SJSA1 (cell line): Measurements from ENCODE around the gene PHF2. TPM values are rescaled to one million over a fixed set of nuclear protein-coding genes. Genes with fewer than 3 reads are reported as not detected.
A peak's percentile ranks its signal among the peaks of the same experiment; 100 is the strongest.
"Not testable (repeated sequence)": the region's sequence is repeated elsewhere in the genome, so short reads cannot be mapped to it uniquely, and the experiment has no call there.

Experiments
- DNase-seq, 2 experiments: peaks; one replicate each; pipeline ENCODE4 v3.0.0-alpha.2; 2015 to 2020; ENCODE audit warnings: low spot score in 2 of 2, low read depth in 1 of 2
- H3K27ac ChIP-seq: fragments of 250-450 bp; sonication (Bioruptor Pico); 2 replicates; pipeline ENCODE4 v1.5.1; 2020; ENCODE audit warnings: mild to moderate bottlenecking, moderate library complexity
- H3K27me3 ChIP-seq: fragments of 250-450 bp; sonication (Bioruptor Pico); replicated peaks from 2 replicates; pipeline ENCODE4 v1.5.1; 2020; ENCODE audit warnings: mild to moderate bottlenecking, moderate library complexity
- H3K36me3 ChIP-seq: fragments of 250-450 bp; sonication (Bioruptor Pico); 2 replicates; pipeline ENCODE4 v1.5.1; 2020; ENCODE audit warnings: mild to moderate bottlenecking
- H3K4me1 ChIP-seq: fragments of 250-450 bp; sonication (Bioruptor Pico); replicated peaks from 2 replicates; pipeline ENCODE4 v1.6.1; 2021; ENCODE audit warnings: mild to moderate bottlenecking
- H3K4me3 ChIP-seq: fragments of 250-450 bp; sonication (Bioruptor Pico); 2 replicates; pipeline ENCODE4 v1.5.1; 2020; ENCODE audit warnings: mild to moderate bottlenecking
- H3K9me3 ChIP-seq: fragments of 250-450 bp; sonication (Bioruptor Pico); replicated peaks from 2 replicates; pipeline ENCODE4 v1.5.1; 2020; ENCODE audit warnings: mild to moderate bottlenecking
- total RNA-seq: library from RNA; depleted of rRNA; stranded (reverse); fragments of >200 nt; shearing (Covaris generic); gene quantifications from 2 replicates; pipeline ENCODE4 v1.2.3, GENCODE V29; 2014

The PHF2 gene
- total RNA-seq, 1 experiment from 2014 or later: 19.9 TPM

GRCh38 chr9:93663877-93664548, 87.6 kb downstream of the PHF2 start:
- DNase-seq: no peak
- no peak overlapping the region for H3K4me3 ChIP-seq
- no peak overlapping the region for H3K27ac ChIP-seq
- no peaks in the 10 kb centered on the region for H3K9me3 ChIP-seq
- no peaks in the 10 kb centered on the region for H3K27me3 ChIP-seq
- H3K4me1 ChIP-seq: no peaks in the 10 kb centered on the region
- H3K36me3 ChIP-seq: peaks cover 7% of the 10 kb centered on the region; the same call in 1 of the 2 replicates

- H3K36me3 ChIP-seq: peaks cover 5% of the 10 kb centered on the region; the same call in 1 of the 2 replicates
Observed at GRCh38 chr9:93664549-93665120, 88.3 kb downstream of the PHF2 start.

GRCh38 chr9:93665128-93665636, 88.8 kb downstream of the PHF2 start:
- Histone ChIP-seq H3K27me3 (no peaks in the 10 kb centered on the region), H3K27ac (no peak overlapping the region), H3K9me3 (no peaks in the 10 kb centered on the region), H3K36me3 (peaks cover 5% of the 10 kb centered on the region; the same call in 1 of the 2 replicates), H3K4me1 (no peaks in the 10 kb centered on the region), H3K4me3 (no peak overlapping the region)
- peak in 1 of 2 experiments; percentile 22 for DNase-seq

More at GRCh38 chr9:93664549-93665120, 88.3 kb downstream of the PHF2 start:
- Histone ChIP-seq H3K4me1 (no peaks in the 10 kb centered on the region), H3K4me3 (no peak overlapping the region), H3K27ac (no peak overlapping the region), H3K9me3 (no peaks in the 10 kb centered on the region), H3K27me3 (no peaks in the 10 kb centered on the region)
- peak in 1 of 2 experiments; percentile 32 for DNase-seq

GRCh38 chr9:93665637-93666438, 89.5 kb downstream of the PHF2 start:
- Histone ChIP-seq H3K27me3 (no peaks in the 10 kb centered on the region), H3K27ac (no peak overlapping the region), H3K4me1 (no peaks in the 10 kb centered on the region), H3K4me3 (no peak overlapping the region), H3K9me3 (no peaks in the 10 kb centered on the region), H3K36me3 (peaks cover 5% of the 10 kb centered on the region; the same call in 1 of the 2 replicates)
- DNase-seq: peak in 1 of 2 experiments; percentile 37

GRCh38 chr9:93666439-93666784, 90.0 kb downstream of the PHF2 start:
- H3K9me3 ChIP-seq, H3K4me3 ChIP-seq, H3K36me3 ChIP-seq, H3K27ac ChIP-seq, H3K4me1 ChIP-seq, DNase-seq, H3K27me3 ChIP-seq: not testable (repeated sequence)

- H3K4me1 ChIP-seq: no peaks in the 10 kb centered on the region
- DNase-seq: peak in 1 of 2 experiments; percentile 39
- H3K9me3 ChIP-seq: no peaks in the 10 kb centered on the region
- no peaks in the 10 kb centered on the region for H3K27me3 ChIP-seq
- no peak overlapping the region for H3K27ac ChIP-seq
- H3K4me3 ChIP-seq: no peak overlapping the region
- peaks cover 3% of the 10 kb centered on the region; the same call in 1 of the 2 replicates for H3K36me3 ChIP-seq
Observed at GRCh38 chr9:93667006-93667405, 90.6 kb downstream of the PHF2 start.

- DNase-seq: peak in 1 of 2 experiments; percentile 33
- H3K4me3 ChIP-seq: no peak overlapping the region
- H3K4me1 ChIP-seq: no peaks in the 10 kb centered on the region
- H3K27me3 ChIP-seq: no peaks in the 10 kb centered on the region
- no peaks in the 10 kb centered on the region for H3K36me3 ChIP-seq
- H3K9me3 ChIP-seq: no peaks in the 10 kb centered on the region
- no peak overlapping the region for H3K27ac ChIP-seq
Observed at GRCh38 chr9:93667627-93668026, 91.2 kb downstream of the PHF2 start.

- Histone ChIP-seq H3K36me3 (no peaks in the 10 kb centered on the region), H3K4me3 (no peak overlapping the region), H3K27me3 (no peaks in the 10 kb centered on the region), H3K4me1 (no peaks in the 10 kb centered on the region), H3K9me3 (no peaks in the 10 kb centered on the region), H3K27ac (no peak overlapping the region)
- DNase-seq: peak in 1 of 2 experiments; percentile 17
Observed at GRCh38 chr9:93668261-93668871, 92.0 kb downstream of the PHF2 start.

- Histone ChIP-seq H3K27me3 (no peaks in the 10 kb centered on the region), H3K9me3 (no peaks in the 10 kb centered on the region), H3K4me3 (no peak overlapping the region), H3K27ac (no peak overlapping the region), H3K36me3 (no peaks in the 10 kb centered on the region), H3K4me1 (no peaks in the 10 kb centered on the region)
- DNase-seq: peak in 1 of 2 experiments; percentile 37
Observed at GRCh38 chr9:93669116-93669957, 93.0 kb downstream of the PHF2 start.

- H3K4me3 ChIP-seq: no peak overlapping the region
- H3K9me3 ChIP-seq: no peaks in the 10 kb centered on the region
- H3K27me3 ChIP-seq: no peaks in the 10 kb centered on the region
- H3K36me3 ChIP-seq: no peaks in the 10 kb centered on the region
- no peak for DNase-seq
- no peak overlapping the region for H3K27ac ChIP-seq
- no peaks in the 10 kb centered on the region for H3K4me1 ChIP-seq
Observed at GRCh38 chr9:93669958-93670207, 93.5 kb downstream of the PHF2 start.

- Histone ChIP-seq H3K27me3 (no peaks in the 10 kb centered on the region), H3K9me3 (no peaks in the 10 kb centered on the region), H3K36me3 (no peaks in the 10 kb centered on the region), H3K27ac (no peak overlapping the region), H3K4me3 (no peak overlapping the region), H3K4me1 (no peaks in the 10 kb centered on the region)
- peak in 1 of 2 experiments; percentile 58 for DNase-seq
Observed at GRCh38 chr9:93670208-93671019, 94.0 kb downstream of the PHF2 start.

- Histone ChIP-seq H3K36me3 (no peaks in the 10 kb centered on the region), H3K9me3 (no peaks in the 10 kb centered on the region), H3K27ac (no peak overlapping the region), H3K27me3 (no peaks in the 10 kb centered on the region), H3K4me1 (no peaks in the 10 kb centered on the region), H3K4me3 (no peak overlapping the region)
- DNase-seq: no peak
Observed at GRCh38 chr9:93671020-93671338, 94.6 kb downstream of the PHF2 start.
